GM19455 (cell line): ENCODE data around the gene VWCE.

Experiments
- ATAC-seq: cut with Tn5 transposase; IDR thresholded peaks from one replicate; pipeline ENCODE4 v1.9.1; 2021; ENCODE audit not compliant: unreplicated experiment

VWCE gene

DNA sequence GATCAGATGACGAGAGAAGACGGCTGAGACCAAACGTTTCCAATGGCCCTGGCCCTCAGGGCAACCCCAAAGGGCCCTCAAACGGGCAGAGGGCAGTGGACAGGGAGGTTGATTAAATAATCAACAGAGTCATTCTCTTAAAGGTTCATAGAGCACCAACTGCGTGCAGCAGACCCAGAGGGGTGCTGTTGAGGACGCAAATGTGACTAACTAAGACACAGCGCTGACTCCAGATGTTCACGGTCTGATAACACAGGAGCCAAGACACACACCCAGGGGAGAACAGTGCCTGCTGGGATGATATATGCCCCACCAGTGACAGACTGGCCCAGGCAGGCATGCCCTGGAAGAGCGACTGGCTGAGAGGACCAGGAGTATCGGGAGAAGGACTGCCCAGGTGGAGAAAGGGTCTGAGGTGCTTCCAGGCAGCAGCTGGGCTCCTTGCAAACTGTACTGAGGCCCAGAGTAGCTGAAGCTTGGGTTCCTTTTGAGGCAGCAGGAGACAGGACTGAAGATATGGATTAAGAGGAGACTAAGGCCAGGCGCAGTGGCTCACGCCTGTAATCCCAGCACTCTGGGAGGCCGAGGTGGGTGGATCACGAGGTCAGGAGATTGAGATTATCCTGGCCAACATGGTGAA is 7.7 kb downstream of the VWCE start:
- no peak for ATAC-seq

DNA sequence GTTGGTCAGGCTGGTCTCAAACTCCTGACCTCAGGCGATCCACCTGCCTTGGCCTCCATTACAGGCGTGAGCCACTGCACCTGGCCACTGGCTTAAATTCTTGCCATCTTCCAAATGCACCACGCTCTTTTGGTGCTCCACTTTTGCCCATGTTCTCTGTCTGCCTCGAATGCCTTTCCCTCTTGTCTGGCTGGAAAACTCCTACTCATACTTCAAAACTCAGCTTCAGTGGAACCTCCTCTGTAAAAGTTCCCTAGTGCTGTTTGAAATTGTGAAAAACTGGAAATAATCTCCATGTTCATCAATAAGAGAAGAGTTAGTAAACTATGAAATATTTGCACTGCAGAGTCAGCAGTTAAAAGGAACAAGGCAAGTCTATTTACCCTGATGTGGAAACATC is 11.5 kb downstream of the VWCE start:
- ATAC-seq = no peak

DNA sequence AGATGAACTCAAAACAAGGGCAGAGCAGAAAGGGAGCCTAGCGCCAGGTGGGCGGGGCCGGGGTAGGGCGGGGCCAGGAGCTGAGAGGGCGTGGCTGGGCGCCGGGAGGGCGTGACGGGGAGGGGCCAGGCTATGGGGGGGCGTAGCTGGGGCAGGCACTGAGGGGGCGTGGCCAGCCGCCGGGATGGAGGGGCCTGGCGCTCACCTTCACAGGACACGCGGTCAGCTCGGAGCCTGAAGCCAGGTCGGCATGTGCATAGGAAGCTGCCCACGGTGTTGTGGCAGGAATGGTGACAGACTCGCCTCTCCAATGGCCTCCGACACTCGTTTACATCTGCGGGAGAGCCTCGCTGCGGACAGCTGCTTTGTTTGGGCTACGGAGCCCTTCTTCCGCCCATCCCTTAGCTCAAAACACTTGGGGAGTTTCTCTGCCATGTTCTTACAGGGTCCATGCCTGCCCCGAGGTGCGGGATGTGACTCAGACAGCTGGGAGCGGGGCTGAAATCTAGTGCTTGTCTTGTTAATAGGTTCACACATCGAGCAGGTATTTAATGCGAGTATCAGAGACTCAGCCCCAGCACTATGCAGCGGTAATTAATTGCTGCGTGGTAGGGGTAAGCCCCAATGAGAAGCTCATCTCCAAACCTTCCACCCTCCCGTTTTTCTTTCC is 13.4 kb downstream of the VWCE start:
- no peak for ATAC-seq

DNA sequence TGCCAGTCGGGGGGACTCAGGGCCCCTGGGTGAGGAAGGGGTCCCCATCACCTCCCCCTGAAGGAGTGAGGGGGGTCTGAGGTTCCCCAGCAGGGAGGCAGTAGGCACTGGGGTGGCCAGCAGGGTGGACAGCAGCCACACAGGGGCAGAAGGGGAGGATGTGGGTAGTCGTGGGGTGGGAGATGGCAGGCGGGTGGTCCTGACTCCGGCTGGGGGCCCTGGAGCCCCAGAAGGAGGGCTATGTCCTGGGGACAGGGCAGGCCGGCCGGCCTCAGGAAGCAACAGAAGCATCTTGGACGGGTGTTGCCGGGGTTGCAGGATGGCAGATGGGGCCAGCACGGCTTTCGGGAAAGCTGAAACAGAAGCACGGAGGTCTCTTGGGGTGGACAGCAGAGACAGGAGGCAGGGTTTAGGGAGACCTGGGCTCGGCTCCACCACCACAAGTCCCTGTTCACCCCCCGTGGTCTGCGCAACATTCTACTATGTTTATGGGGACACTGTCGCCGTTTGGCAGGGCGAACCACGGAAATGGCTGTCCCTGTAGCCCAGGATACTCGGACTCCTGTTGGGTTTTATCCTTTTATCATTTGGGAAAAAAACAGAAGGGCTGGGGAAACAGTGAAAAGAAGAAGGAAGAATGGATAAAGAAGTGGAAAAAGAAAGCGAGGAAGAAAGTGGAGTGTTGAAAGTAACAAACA is 14.1 kb downstream of the VWCE start:
- ATAC-seq = no peak

DNA sequence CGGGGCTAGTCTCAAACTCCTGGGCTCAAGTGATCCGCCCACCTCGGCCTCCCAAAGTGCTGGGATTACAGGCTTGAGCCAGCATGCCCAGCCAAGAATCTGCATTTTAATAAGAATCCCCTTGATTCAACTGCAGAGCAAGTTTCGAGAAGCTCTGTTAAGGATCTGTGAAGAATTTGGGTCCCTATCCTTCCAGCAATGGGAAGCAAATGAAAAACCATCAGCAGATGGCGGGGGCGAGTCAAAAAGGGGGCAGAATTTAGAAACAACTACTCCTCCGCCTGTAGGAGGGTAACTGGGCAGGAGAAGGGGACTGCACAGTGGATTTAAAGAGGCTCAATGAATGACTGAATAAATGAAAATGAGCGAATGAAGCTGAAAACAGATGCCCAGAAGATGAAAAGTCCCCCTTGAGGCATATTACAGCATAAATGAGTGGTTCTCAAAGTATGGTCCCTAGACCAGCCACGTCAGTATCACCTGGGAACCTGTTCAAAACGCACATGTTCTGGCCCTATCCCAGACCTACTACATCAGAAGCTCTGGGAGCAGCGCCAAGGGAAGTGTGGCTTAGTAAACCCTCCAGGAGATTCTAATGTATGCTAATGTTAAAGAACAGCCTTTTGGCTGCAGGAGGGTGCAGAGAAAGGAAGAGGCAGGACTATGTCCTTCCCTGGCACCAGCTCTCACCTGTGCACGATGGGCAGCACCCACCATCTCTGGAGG is 15.0 kb downstream of the VWCE start:
- ATAC-seq = no peak

DNA sequence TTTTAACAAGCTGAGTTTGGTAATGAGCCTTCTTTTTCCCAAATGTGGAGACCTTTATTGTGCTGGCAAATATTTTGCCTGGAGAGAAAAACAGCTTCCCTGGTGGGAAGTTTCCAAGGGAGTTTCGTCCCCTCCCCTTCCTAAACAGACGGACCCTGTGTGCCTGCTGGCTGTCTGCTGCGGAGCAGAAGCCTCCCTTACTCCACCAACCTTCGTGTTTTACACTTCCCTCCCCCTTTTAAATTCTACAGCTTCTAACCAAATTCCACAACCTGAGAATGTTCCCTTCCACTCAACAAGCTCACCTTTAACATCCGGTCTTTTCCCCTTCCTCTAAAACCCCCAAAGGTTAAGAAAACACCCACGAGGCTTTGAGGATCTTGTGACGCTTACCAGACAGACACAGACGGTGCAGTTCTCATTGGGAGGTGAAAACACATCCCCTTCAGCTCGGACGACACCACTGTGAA is 17.1 kb downstream of the VWCE start:
- ATAC-seq = no peak

DNA sequence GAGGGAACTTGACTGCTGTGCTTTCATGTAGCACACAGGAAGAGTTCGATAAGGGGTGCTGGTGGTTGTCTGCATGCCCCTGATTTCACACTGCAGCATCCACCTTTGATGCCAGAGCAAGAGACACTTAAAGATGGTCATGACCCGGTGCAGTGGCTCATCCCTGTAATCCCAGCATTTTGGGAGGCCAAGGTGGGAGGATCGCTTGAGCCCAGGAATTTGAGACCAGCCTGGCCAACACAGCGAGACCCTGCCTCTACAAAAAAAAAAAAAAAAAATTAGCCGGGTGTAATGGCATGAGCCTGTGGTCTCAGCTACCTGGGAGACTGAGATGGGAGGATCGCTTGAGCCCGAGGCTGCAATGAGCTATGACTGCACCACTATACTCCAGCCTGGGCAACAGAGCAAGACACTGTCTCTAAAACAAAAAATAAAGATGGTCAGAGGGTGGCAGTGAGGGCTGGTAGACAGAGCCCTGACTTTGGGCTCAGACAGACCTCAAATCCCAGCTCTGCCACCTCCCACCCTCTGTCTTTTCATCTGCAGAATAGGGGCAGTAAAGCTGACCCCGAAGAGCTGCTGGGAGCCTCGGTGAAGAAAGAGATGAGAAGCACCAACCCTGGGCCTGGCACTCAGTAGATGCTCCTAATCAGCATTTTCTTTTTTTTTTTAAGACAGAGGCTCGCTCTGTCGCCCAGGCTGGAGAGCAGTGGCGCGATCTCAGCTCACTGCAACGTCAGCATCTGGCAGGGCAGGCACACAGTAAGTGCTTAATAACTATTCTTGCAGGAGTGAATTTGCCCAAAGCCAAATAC is 17.7 kb downstream of the VWCE start:
- ATAC-seq = no peak

DNA sequence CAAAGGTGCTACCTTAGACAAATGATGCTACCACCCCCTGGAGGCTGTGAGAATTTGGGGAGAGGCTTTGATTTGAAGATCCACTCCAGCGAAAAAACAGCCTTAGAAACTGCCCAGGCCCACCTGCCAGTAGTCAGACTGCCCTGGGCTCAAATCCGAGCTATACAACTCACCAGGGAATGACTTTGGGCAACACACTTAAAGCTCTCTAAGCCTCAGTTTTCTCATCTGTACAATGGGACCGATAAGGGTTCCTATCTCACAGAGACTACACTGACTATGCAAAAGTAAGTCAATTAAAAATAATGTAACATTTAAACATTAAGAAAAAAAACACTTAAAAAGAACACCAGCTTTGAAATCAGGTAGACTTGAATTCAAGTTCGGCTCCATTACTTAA is 19.9 kb downstream of the VWCE start:
- ATAC-seq = no peak

DNA sequence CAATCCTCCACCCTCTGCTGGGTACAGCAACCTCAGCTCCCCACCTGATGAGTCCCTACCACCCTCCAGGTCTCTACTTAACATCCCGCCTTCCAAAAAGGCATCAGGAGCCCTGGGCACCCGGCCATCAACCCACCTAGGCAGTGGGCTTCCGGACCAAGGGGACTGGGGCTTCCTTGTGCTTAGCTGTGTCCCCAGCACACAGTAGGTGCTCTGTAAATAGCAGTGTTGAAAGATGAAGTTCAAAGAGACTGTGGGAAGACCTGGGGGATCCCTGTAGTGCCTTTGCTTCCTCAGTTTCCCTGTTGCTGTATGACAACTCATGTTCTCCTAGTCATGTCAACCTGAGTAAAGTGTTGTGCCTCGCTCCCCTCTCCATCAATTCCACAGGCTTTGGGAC is 21.0 kb downstream of the VWCE start:
- ATAC-seq = no peak

DNA sequence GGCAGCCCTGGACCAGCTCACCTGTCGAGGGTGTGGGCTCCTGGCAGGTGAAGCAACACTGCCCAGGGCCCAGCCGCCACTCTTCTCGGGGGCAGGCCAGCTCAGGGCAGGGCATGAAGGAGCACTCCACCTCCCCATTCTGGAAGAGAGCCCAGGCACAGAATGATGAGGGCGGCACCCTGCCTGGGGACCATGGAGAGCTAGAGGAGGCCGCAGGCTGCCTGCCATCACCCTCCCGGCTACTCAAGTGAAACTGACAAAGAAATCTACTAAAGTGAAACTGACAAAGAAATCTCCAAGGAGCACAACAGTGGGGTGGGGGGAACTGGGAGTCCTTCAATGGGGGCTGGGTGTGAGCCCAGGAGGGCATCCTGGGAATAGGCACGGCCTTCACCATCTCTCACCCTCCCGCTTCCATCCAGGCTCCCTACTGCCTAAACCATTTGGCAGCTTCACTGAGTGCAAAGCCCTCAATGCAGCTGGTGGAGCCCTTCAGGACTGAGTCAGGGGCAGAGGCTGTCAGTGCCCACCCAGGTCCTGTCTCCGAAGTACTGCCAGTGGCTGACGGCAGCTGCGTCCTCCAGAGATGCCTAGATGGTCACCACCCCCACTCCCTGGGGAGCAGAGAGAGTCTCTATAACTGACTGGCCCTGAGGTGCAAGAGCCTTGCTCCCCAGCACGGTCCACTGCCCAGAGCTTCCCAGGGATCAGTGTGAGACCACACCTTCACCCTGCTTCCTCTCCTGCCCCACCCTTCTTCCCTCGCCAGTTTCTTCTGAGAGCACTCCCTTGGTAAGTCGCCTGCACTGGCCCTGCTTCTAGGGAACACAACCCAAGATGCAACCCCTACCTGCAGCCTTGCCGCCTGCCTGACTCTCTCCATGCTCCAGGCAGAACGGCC is 21.7 kb downstream of the VWCE start:
- ATAC-seq = no peak

DNA sequence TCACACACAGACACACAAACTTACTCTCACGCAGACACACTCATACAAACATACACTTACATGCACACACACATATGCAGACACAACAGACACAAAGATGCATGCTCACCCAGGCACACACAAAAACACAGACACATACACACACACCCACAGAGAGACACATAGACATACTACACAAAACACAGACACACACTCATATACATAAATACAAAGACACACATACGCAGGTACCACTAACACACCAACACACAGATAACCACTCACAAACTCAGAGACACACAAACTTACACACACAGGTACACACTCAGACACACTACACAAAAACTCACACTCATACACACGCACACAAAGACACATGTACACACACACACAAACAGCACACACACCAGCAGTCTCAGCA is 22.4 kb downstream of the VWCE start:
- no peak for ATAC-seq

DNA sequence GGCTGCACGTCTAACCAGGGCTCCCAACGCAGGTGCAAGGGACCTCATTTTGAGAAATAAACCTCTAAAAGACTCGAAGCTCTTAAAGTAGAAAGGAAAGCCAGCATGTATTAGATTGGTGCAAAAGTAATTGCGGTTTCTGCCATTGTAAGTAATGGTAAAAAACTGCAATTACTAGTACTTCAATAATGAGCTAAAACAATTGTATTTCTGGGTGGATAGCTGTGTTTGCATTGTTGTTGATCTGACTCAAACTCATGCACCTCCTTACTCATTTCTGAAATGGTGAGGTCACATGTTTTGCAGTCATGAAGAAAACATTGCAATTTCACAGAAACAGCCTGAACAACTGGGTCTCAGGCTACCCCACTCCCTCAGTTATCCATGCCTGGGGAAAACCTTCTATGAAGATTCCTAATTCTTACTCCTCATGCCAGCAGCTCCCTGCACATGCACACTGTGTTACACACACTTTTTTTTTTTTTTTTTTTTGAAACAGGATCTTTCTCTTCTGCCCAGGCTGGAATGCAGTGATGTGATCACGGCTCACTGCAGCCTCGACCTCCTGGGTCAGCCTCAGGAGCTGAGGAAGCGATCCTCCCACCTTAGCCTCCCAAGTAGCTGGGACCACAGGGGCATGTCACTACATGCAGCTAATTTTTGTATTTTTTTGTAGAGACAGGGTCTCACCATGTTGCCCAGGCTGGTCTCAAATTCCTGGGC is 24.6 kb downstream of the VWCE start:
- no peak for ATAC-seq

DNA sequence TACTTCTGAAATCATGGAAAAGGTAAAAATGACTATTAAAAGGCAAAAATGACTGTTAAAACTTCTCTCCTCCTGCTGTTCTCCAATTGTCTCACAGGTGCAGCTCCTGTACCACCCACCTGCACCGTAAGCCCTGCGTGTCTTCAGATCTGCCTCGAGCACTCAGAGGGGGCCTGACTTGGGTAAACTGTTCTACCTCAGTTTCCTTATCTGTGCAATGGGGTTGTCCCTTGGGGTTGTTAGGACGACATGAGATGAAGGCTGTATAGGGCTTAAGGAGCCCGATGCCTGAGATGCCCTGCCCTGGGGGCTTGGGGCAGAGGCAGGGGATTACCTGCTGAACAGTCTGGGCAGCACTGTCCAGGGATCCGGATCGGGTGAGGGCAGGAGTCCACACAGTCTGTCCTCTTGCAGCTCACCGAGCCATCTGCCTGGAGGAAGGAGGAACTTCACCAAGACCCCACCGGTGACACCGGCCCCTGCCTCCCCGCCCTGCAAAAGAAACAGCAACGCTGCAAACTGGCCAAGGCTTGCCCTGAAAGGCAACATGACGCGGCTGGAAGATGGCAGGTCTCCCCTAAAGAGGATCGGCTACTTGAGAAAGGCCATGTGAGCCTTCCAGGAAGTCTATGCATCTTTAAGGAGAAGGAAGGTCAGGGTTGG is 26.4 kb downstream of the VWCE start:
- ATAC-seq = no peak

DNA sequence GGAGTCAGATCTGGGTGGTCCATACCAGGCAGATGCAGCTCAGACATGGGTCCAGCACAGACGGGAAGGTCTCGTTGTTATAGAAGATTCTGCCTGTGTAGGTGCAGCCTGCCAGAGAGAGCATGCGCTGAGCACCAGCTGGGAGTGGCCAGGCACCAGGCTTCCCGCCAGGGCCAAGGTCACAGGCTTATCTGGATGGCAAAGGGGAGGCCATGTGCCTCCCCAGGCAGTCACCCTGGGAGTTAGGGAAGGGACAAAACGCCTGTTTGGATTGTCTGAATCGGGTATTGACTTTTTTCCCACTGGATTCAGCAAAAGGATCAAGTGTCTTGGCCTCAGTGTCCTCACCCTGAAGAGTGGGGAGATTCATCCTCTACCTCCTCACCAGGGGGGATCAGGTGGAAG is 27.7 kb downstream of the VWCE start:
- no peak for ATAC-seq

DNA sequence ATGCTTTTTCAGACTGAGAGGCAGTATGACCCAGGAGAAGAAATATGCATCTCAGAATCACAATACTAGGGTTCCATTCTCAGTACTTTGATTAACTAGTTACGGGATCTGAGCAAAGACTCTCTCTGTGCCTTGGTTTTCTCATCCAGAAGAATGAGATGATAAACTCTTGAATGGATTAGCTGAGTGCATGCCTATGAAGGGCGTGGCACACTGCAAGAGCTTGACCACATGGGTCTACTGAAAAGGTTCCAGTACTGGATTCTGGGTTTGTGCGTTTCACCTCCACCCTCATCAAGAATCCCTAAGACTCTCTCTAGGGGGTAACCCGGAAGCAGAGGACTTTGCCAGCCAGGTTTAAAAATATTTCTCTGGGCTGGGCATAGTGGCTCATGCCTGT is 28.5 kb downstream of the VWCE start:
- ATAC-seq = no peak

DNA sequence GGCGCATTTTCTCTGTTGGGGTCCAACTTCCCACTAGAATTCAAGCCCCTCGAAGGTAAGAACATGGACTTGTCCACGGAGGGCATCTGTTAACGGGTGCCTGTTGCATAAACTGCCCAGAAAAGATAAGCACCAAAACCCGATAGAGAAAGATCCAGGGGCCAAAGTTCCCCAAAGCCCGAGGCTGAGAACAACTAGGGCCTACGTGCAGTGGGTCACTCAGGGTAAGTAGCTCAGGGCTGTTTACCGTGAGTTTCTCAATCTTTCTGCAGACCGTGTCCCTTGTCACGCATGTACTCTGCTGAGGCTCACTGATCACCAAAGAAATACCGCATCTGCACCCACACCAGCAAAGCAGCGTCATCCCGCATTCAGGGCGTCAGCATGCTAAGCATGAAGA is 29.8 kb downstream of the VWCE start:
- no peak for ATAC-seq

DNA sequence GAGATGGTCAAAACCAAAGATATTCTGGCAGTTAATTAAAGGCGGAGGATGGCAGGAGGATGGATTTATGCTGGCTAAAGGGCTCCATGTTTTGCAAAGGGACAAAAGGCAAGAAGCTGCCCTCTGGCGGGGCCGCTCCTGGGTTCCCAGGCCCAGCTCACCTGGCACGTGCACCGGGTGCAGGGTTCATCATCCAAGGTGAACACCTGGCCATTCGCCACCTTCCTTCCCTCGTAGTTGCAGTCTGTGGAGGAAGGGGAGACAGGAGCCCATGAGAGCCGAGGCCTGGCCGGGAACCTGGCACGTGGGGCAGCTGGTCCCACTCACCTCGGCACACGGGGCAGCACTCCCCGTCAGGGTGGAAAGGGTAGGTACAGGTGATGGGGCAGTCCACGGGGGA is 30.3 kb downstream of the VWCE start:
- ATAC-seq = no peak

DNA sequence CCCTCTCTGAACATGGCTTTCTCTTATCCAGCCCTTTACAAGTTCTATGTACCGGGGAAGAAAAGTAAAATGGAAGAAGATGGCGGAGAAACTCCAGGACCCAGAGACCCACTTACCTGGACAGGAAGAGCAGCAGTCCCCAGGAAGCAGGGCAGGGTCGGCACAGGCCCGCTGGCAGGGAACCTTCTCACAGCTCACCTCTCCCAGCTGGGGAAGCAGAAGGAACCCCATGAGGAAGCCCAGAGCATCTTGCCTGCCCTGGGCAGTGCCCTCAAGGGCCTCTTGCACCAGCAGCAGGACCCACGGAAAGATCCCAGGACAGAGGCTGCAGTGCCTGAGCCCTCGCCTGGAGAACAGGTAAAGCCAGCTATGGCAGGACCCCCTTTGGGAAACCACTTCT is 30.7 kb downstream of the VWCE start:
- no peak for ATAC-seq

DNA sequence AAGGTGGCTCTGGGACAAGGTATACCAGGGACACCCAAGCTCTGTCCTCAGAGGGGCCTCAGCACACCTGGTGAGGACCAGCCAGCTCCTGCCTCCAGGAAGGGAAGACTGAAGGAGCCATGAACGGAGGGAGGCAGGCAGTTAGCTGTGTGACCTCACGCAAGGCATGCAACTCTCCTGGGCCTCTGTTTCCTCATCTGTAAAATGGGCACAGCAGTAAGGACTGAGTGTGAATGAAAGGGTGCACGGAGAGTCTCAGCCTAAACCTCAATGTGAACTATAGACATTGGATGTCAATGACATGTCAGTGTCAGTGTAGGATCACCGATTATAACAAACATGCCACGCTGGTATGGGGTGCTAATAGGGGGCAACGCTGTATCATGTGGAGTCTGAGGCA is 35.8 kb downstream of the VWCE start:
- ATAC-seq = no peak
